ENCODE data around the gene WNT7A. TPM values are rescaled to one million over a fixed set of nuclear protein-coding genes. Genes with fewer than 3 reads are reported as not detected.

WNT7A gene
- total RNA-seq, 1 experiment from 2014 or later = not detected

GRCh38 chr3:13849018-13849417, 30.9 kb downstream of the WNT7A start:
- Histone ChIP-seq H2BK20ac (ENCODE audit: low read depth, low read length, poor library complexity, severe bottlenecking) (no peak overlapping the region), H3K4me2 (ENCODE audit: insufficient read depth, insufficient read length, low read length) (no peak overlapping the region), H4K20me1 (ENCODE audit: control insufficient read depth, insufficient read depth, insufficient read length) (no peaks in the 10 kb centered on the region), H3K9ac (ENCODE audit: extremely low read depth, insufficient read length, low read length) (no peak overlapping the region), H2AFZ (ENCODE audit: low read length) (no peak overlapping the region), H4K5ac (ENCODE audit: insufficient read length, low read depth, low read length) (no peak overlapping the region), H3K4me1 (ENCODE audit: insufficient read depth, low read length) (no peaks in the 10 kb centered on the region), H3K27me3 (ENCODE audit: insufficient read depth, low read length) (no peaks in the 10 kb centered on the region), H2AK5ac (ENCODE audit: insufficient read length, low read length) (no peak overlapping the region), H3K27ac (ENCODE audit: insufficient read length, low read depth, low read length) (no peak overlapping the region), H3K18ac (ENCODE audit: insufficient read length, low read depth, low read length) (no peak overlapping the region), H3K79me2 (ENCODE audit: insufficient read depth, low read length) (no peaks in the 10 kb centered on the region), H4K91ac (ENCODE audit: insufficient read length, low read depth, low read length) (no peak overlapping the region), H3T11ph (ENCODE audit: low read length) (no peak overlapping the region), H3K23me2 (ENCODE audit: insufficient read length, low read depth, low read length, poor library complexity, severe bottlenecking) (no peaks in the 10 kb centered on the region), H3K9me3 (ENCODE audit: control insufficient read depth, low read depth, low read length) (no peaks in the 10 kb centered on the region), H3K56ac (ENCODE audit: insufficient read length, low read depth, low read length) (no peak overlapping the region), H3K4ac (ENCODE audit: low read depth, low read length) (no peak overlapping the region), H2BK5ac (ENCODE audit: insufficient read length, low read length) (no peak overlapping the region), H3K23ac (ENCODE audit: insufficient read length, low read depth, low read length) (no peak overlapping the region), H4K8ac (replicated peaks; ENCODE audit: insufficient read length, low read depth, low read length) (no peak overlapping the region), H3K79me1 (ENCODE audit: insufficient read depth, low read depth, low read length, poor library complexity, severe bottlenecking) (no peaks in the 10 kb centered on the region), H2BK120ac (ENCODE audit: low read depth, low read length, poor library complexity, severe bottlenecking) (no peak overlapping the region), H2BK15ac (ENCODE audit: low read depth, low read length) (no peak overlapping the region), H2BK12ac (ENCODE audit: insufficient read length, low read depth, low read length) (no peak overlapping the region), H3K14ac (ENCODE audit: insufficient read depth, low read length) (no peak overlapping the region)
- Mint-ChIP-seq H3K27me3 (ENCODE audit: low read depth) (peaks cover 18% of the 10 kb centered on the region), H3K9me3 (no peaks in the 10 kb centered on the region), H3K4me3 (no peak overlapping the region), H3K4me1 (peaks cover 26% of the 10 kb centered on the region in 2 experiments), H3K27ac (no peak overlapping the region), H3K36me3 (ENCODE audit: insufficient read depth in 1 of 3, low read depth in 3 of 3) (no peaks in the 10 kb centered on the region)
- TF ChIP-seq, protein P1, sequence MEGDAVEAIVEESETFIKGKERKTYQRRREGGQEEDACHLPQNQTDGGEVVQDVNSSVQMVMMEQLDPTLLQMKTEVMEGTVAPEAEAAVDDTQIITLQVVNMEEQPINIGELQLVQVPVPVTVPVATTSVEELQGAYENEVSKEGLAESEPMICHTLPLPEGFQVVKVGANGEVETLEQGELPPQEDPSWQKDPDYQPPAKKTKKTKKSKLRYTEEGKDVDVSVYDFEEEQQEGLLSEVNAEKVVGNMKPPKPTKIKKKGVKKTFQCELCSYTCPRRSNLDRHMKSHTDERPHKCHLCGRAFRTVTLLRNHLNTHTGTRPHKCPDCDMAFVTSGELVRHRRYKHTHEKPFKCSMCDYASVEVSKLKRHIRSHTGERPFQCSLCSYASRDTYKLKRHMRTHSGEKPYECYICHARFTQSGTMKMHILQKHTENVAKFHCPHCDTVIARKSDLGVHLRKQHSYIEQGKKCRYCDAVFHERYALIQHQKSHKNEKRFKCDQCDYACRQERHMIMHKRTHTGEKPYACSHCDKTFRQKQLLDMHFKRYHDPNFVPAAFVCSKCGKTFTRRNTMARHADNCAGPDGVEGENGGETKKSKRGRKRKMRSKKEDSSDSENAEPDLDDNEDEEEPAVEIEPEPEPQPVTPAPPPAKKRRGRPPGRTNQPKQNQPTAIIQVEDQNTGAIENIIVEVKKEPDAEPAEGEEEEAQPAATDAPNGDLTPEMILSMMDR (conservative IDR thresholded peaks at IDR 0.05) = no peak
- DNase-seq = no peak
- no CpG with 5 or more reads among the region's 5 CpGs for WGBS (ENCODE audit: extremely low coverage, insufficient read length, low lambda C conversion rate)

Measured in H9 (cell line).